ENCODE data around the gene AKAP13. TPM values are rescaled to one million over a fixed set of nuclear protein-coding genes. Genes with fewer than 3 reads are reported as not detected.

AKAP13 gene
- total RNA-seq, 6 donors from 2014 or later = 329 to 1,278 (median 748) TPM

- no peak for DNase-seq
- TF ChIP-seq EP300 (IDR thresholded peaks at IDR 0.05) = no peak
- TF ChIP-seq CTCF (IDR thresholded peaks at IDR 0.05) = no peak
- no peak for TF ChIP-seq POLR2A (IDR thresholded peaks at IDR 0.05)
- no peak for TF ChIP-seq POLR2AphosphoS5 (IDR thresholded peaks at IDR 0.05)
- Histone ChIP-seq H3K4me3 (no peak overlapping the region), H3K4me1 (peaks cover 5 to 13% (median 10%) of the 10 kb centered on the region in 4 donors), H3K36me3 (no peaks in the 10 kb centered on the region), H3K9me3 (no peaks in the 10 kb centered on the region), H3K27ac (no peak overlapping the region), H3K27me3 (no peaks in the 10 kb centered on the region)
- no peak for ATAC-seq (ENCODE audit: low FRiP score in 2 of 2)
These were observed 26.9 kb upstream of the AKAP13 start for GRCh38 chr15:85353516-85353915.

- Histone ChIP-seq H3K36me3 (no peaks in the 10 kb centered on the region), H3K4me3 (no peak overlapping the region), H3K9me3 (no peaks in the 10 kb centered on the region), H3K27ac (no peak overlapping the region), H3K4me1 (peaks cover 5 to 14% (median 10%) of the 10 kb centered on the region in 4 donors), H3K27me3 (no peaks in the 10 kb centered on the region)
- TF ChIP-seq POLR2A (IDR thresholded peaks at IDR 0.05) (no peak), CTCF (IDR thresholded peaks at IDR 0.05) (no peak)
- WGBS, 2 donors = 66 to 72% methylated on average over 4 of the region's 4 CpGs
- DNase-seq (no peak), ATAC-seq (ENCODE audit: low FRiP score in 2 of 2) (no peak)
These were observed 25.9 kb upstream of the AKAP13 start for GRCh38 chr15:85354461-85354860.

- H3K27ac ChIP-seq = no peak overlapping the region
- no peaks in the 10 kb centered on the region for H3K36me3 ChIP-seq
- 67 to 75% methylated on average over 4 of the region's 4 CpGs for WGBS, 2 donors
- DNase-seq = no peak
- no peaks in the 10 kb centered on the region for H3K9me3 ChIP-seq
- ATAC-seq (ENCODE audit: low FRiP score in 2 of 2) = no peak
- no peaks in the 10 kb centered on the region for H3K27me3 ChIP-seq
- TF ChIP-seq POLR2AphosphoS5 (IDR thresholded peaks at IDR 0.05) = no peak
- no peak for TF ChIP-seq EP300 (IDR thresholded peaks at IDR 0.05)
- no peak for TF ChIP-seq CTCF (IDR thresholded peaks at IDR 0.05)
- no peak for TF ChIP-seq POLR2A (IDR thresholded peaks at IDR 0.05)
- no peak overlapping the region for H3K4me3 ChIP-seq
- peaks cover 5 to 14% (median 10%) of the 10 kb centered on the region in 4 donors for H3K4me1 ChIP-seq
These were observed 25.5 kb upstream of the AKAP13 start for GRCh38 chr15:85354948-85355347.

GRCh38 chr15:85356276-85356675 lies 24.1 kb upstream of the AKAP13 start:
- H3K27me3 ChIP-seq = no peaks in the 10 kb centered on the region

More at GRCh38 chr15:85356276-85356675, 24.1 kb upstream of the AKAP13 start:
- DNase-seq = no peak
- H3K4me1 ChIP-seq = peaks cover 5 to 14% (median 10%) of the 10 kb centered on the region in 4 donors
- WGBS, 2 donors = 43 to 44% methylated on average over 1 of the region's 1 CpG
- no peak overlapping the region for H3K27ac ChIP-seq
- H3K9me3 ChIP-seq = no peaks in the 10 kb centered on the region
- TF ChIP-seq POLR2AphosphoS5 (IDR thresholded peaks at IDR 0.05) (no peak), CTCF (IDR thresholded peaks at IDR 0.05) (no peak), EP300 (IDR thresholded peaks at IDR 0.05) (no peak), POLR2A (IDR thresholded peaks at IDR 0.05) (no peak)
- no peak overlapping the region for H3K4me3 ChIP-seq
- no peak for ATAC-seq (ENCODE audit: low FRiP score in 2 of 2)
- no peaks in the 10 kb centered on the region for H3K36me3 ChIP-seq
